HFFc6 (cell line): ENCODE results near the gene STK33. TPM values are rescaled to one million over a fixed set of nuclear protein-coding genes. Genes with fewer than 3 reads are reported as not detected.

Experiments used
- DNase-seq: peaks from one replicate; pipeline ENCODE4 v3.0.0-alpha.2; 2018
- H3K27ac Mint-ChIP-seq: 2 replicates; pipeline ENCODE4 v1.8.0; 2020; ENCODE audit warnings: mild to moderate bottlenecking, mixed read lengths
- H3K27me3 Mint-ChIP-seq: 2 replicates; pipeline ENCODE4 v1.8.0; 2021; ENCODE audit warnings: mild to moderate bottlenecking, moderate library complexity, mixed read lengths; ENCODE audit not compliant: insufficient read depth
- H3K36me3 Mint-ChIP-seq: 2 replicates; pipeline ENCODE4 v1.8.0; 2021; ENCODE audit warnings: low read depth, mixed read lengths
- H3K4me1 Mint-ChIP-seq: 2 replicates; pipeline ENCODE4 v1.8.0; 2020; ENCODE audit warnings: low read depth, mixed read lengths
- H3K4me3 Mint-ChIP-seq: 2 replicates; pipeline ENCODE4 v1.8.0; 2020; ENCODE audit warnings: mild to moderate bottlenecking, moderate library complexity, mixed read lengths
- H3K9me3 Mint-ChIP-seq: 2 replicates; pipeline ENCODE4 v1.8.0; 2020; ENCODE audit warnings: mild to moderate bottlenecking, mixed read lengths
- total RNA-seq, 6 experiments: library from RNA; stranded (reverse); fragmentation: NEBNext Ultra II Directional; extraction: Animal tissue kit (Norgen Biotek cat#: 25700); gene quantifications; 2 replicates in 1 of 6; 3 replicates in 5 of 6; pipeline ENCODE4 v1.2.3, GENCODE V29; 2021
- TF ChIP-seq, protein P1 (sequence below): fragments of 200-600 bp; sonication (generic); IDR thresholded peaks from 2 replicates; pipeline ENCODE4 v1.5.0; 2021; ENCODE audit warnings: antibody characterized with exemption, mild to moderate bottlenecking

Gene STK33
- total RNA-seq, 6 experiments from 2014 or later: 0.73 to 4.0 (median 3.8) TPM; not detected in 1

DNA sequence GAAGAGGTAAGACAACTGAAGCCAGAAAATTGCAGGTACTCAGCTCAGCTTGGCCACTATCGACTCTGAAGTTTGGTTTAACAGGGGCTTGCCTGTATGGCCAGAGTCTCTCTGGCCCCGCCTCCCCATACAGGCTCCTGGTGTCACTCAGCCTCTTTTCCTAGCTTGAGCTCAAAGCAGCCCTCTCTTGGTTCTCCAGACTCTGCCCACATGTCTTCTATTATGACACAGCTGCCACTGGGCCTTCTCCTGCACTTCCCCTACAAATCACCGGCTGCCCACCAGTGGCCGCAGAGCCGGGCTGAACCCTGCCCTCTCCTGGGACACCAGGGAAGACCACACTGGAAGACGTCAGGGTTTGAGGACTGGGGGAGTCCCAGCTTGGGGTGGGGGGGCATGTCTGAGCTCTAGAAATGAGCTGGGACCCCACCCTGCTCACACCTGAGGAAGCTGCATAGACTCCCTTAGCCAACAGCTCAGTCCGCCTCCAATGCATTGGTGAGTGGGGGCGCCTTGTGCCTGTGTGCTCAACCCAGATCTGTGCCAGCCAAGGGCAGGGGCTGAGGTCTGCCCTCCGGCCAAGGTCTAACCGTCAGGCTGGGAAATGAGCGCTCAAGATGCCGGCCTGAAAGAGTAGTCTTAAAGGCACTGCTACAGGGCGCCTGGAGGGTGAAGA, 236.0 kb downstream of the STK33 start:
- Mint-ChIP-seq H3K9me3 (no peaks in the 10 kb centered on the region), H3K4me1 (no peaks in the 10 kb centered on the region), H3K36me3 (no peaks in the 10 kb centered on the region), H3K4me3 (no peak overlapping the region), H3K27ac (no peak overlapping the region), H3K27me3 (peaks cover 49% of the 10 kb centered on the region)
- DNase-seq: no peak
- TF ChIP-seq, protein P1, sequence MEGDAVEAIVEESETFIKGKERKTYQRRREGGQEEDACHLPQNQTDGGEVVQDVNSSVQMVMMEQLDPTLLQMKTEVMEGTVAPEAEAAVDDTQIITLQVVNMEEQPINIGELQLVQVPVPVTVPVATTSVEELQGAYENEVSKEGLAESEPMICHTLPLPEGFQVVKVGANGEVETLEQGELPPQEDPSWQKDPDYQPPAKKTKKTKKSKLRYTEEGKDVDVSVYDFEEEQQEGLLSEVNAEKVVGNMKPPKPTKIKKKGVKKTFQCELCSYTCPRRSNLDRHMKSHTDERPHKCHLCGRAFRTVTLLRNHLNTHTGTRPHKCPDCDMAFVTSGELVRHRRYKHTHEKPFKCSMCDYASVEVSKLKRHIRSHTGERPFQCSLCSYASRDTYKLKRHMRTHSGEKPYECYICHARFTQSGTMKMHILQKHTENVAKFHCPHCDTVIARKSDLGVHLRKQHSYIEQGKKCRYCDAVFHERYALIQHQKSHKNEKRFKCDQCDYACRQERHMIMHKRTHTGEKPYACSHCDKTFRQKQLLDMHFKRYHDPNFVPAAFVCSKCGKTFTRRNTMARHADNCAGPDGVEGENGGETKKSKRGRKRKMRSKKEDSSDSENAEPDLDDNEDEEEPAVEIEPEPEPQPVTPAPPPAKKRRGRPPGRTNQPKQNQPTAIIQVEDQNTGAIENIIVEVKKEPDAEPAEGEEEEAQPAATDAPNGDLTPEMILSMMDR: no peak

DNA sequence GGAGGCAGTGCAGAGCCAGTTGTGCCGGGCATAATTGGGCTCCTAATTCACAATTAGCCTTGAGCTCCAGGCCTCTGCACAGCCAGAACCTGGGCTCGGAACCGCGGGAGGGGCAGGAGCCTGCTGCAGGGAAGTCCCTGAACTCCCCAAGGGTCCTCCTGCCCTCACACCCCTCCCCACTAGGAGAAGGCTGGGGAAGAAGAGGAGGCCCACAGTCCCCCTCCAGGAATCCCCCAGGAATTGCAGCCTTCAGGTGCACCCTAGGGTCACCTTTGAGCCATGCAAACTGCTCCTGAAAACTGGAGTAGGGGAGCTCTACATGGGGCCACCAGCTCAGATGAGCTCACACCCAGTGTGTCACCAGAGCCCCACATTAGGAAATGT, 236.5 kb downstream of the STK33 start:
- DNase-seq: no peak
- H3K4me3 Mint-ChIP-seq: no peak overlapping the region
- no peak overlapping the region for H3K27ac Mint-ChIP-seq
- TF ChIP-seq, protein P1: no peak
- peaks cover 47% of the 10 kb centered on the region for H3K27me3 Mint-ChIP-seq
- no peaks in the 10 kb centered on the region for H3K4me1 Mint-ChIP-seq
- H3K9me3 Mint-ChIP-seq: no peaks in the 10 kb centered on the region
- H3K36me3 Mint-ChIP-seq: no peaks in the 10 kb centered on the region

DNA sequence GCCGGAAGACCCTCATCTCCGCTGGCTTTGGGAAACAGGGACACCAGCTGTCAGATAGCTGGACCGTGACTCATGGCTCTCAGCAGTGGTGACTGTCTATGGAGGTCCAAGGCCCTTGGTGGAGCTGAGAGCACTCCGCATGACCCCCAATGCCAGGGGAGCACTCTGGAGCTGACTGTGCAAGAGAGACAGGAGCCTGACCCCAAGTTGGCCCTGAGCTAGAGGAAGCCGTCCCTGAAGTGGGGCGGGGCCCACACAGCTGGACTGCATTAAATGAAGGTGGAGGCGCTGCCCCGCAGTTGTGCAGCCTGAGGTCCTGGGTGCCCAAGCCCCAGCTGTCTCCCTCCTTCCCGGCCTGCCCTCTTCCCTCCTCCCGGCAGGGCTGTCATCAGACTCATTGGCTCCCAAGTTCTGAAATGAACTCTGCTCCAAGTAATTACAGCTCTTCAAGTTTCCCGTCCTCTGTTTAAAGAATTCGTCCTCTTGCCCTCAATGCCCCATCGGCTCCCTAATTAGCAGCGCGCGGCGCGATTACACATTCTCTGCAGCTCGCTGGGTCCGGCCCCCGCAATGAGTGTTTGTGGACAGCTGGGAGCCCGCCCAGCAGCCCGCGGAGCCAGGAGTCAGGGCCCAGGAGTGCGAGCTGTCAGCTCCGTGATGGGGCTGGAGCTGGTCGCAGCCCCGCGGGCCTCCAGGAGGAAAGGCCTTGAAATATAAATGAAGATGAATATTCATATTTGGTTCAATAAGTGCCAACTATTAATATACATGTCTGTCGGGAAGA, 237.1 kb downstream of the STK33 start:
- H3K9me3 Mint-ChIP-seq: no peaks in the 10 kb centered on the region
- no peaks in the 10 kb centered on the region for H3K4me1 Mint-ChIP-seq
- no peak for DNase-seq
- peaks cover 47% of the 10 kb centered on the region for H3K27me3 Mint-ChIP-seq
- H3K27ac Mint-ChIP-seq: no peak overlapping the region
- TF ChIP-seq, protein P1: no peak
- no peaks in the 10 kb centered on the region for H3K36me3 Mint-ChIP-seq
- no peak overlapping the region for H3K4me3 Mint-ChIP-seq

DNA sequence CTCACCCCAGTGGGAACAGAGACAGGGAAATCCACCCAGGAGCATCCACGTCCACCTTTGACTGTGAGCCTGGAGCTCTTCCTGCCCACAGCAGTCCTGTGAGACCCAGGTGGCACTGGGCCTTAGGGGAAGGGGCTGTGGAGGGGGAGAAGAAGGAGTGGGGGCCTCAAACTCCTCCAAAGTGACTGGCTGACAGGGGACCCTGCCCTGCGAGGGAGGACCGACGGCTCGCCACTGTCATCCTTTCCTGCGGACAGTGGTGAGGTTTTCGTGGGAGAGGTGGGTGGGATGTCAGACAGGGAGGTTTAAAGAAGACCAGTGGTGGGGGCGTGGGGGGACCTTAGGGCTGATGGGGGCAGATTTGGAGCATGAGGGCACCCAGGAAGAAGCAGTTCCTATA, 237.8 kb downstream of the STK33 start:
- DNase-seq: no peak
- TF ChIP-seq, protein P1: no peak
- Mint-ChIP-seq H3K4me3 (no peak overlapping the region), H3K36me3 (no peaks in the 10 kb centered on the region), H3K4me1 (no peaks in the 10 kb centered on the region), H3K9me3 (no peaks in the 10 kb centered on the region), H3K27ac (no peak overlapping the region), H3K27me3 (peaks cover 45% of the 10 kb centered on the region)

DNA sequence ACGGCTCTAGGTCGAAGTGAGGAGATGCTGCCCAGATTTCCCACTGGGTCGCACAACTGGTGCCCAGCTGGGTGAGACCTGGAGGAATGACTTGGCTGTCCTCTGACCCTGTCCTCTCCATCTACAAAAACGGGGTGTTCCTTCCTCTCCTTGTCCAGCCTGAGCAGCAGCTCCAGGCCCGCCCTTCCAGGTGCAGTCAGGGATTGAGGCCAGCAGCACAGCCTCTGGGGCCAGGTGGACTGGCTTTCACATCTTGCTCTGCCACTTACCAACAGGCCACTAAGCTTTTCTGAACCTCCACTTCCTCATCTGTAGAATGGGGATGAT, 238.6 kb downstream of the STK33 start:
- Mint-ChIP-seq H3K27me3 (peaks cover 45% of the 10 kb centered on the region), H3K4me3 (no peak overlapping the region), H3K4me1 (no peaks in the 10 kb centered on the region), H3K36me3 (no peaks in the 10 kb centered on the region), H3K27ac (no peak overlapping the region), H3K9me3 (no peaks in the 10 kb centered on the region)
- TF ChIP-seq, protein P1: no peak
- DNase-seq: no peak
